WTC11 (cell line): ENCODE results near the gene AARSD1. TPM values are rescaled to one million over a fixed set of nuclear protein-coding genes. Genes with fewer than 3 reads are reported as not detected.

Experiments used
- ARID4B ChIP-seq: sonication (generic); formaldehyde crosslinking; IDR thresholded peaks from 2 replicates; pipeline ENCODE4 v1.8.0; 2023; ENCODE audit warnings: missing genetic modification reagents, mild to moderate bottlenecking, borderline replicate concordance
- CBFB ChIP-seq: sonication (generic); formaldehyde crosslinking; IDR thresholded peaks from 2 replicates; pipeline ENCODE4 v1.8.1; 2022; ENCODE audit warnings: mild to moderate bottlenecking, low read depth, missing genetic modification reagents
- E2F5 ChIP-seq: sonication (generic); formaldehyde crosslinking; IDR thresholded peaks from 2 replicates; pipeline ENCODE4 v1.8.1; 2022; ENCODE audit warnings: mild to moderate bottlenecking, moderate library complexity, missing genetic modification reagents
- FOXP1 ChIP-seq: sonication (generic); formaldehyde crosslinking; IDR thresholded peaks from 2 replicates; pipeline ENCODE4 v1.8.0; 2022; ENCODE audit warnings: missing genetic modification reagents, mild to moderate bottlenecking, moderate library complexity, borderline replicate concordance
- FOXP4 ChIP-seq: sonication (generic); formaldehyde crosslinking; IDR thresholded peaks from 2 replicates; pipeline ENCODE4 v1.8.0; 2022; ENCODE audit warnings: mild to moderate bottlenecking, missing genetic modification reagents
- GABPB1 ChIP-seq: sonication (generic); formaldehyde crosslinking; IDR thresholded peaks from 2 replicates; pipeline ENCODE4 v1.8.1; 2023; ENCODE audit warnings: mild to moderate bottlenecking, missing genetic modification reagents
- JUN ChIP-seq: sonication (generic); formaldehyde crosslinking; IDR thresholded peaks from 2 replicates; pipeline ENCODE4 v1.8.0; 2023; ENCODE audit warnings: mild to moderate bottlenecking, missing genetic modification reagents
- NFATC4 ChIP-seq: fragments of 250-450 bp; sonication (Bioruptor Pico); IDR thresholded peaks from 2 replicates; pipeline ENCODE4 v1.9.0; 2021; ENCODE audit warnings: mild to moderate bottlenecking
- NR1H2 ChIP-seq: sonication (generic); formaldehyde crosslinking; IDR thresholded peaks from 2 replicates; pipeline ENCODE4 v1.9.0; 2021; ENCODE audit warnings: mild to moderate bottlenecking, moderate library complexity, missing genetic modification reagents
- NR2C2 ChIP-seq: sonication (generic); formaldehyde crosslinking; IDR thresholded peaks from 2 replicates; pipeline ENCODE4 v1.8.0; 2022; ENCODE audit warnings: mild to moderate bottlenecking, missing genetic modification reagents
- OVOL2 ChIP-seq: fragments of 250-450 bp; sonication (Bioruptor Pico); IDR thresholded peaks from 2 replicates; pipeline ENCODE4 v1.9.0; 2021; ENCODE audit warnings: mild to moderate bottlenecking, borderline replicate concordance
- RELA ChIP-seq: sonication (generic); formaldehyde crosslinking; IDR thresholded peaks from 2 replicates; pipeline ENCODE4 v1.8.1; 2022; ENCODE audit warnings: missing genetic modification reagents, mild to moderate bottlenecking, borderline replicate concordance
- RORB ChIP-seq: fragments of 250-450 bp; sonication (Bioruptor Pico); IDR thresholded peaks from 2 replicates; pipeline ENCODE4 v1.9.0; 2021; ENCODE audit warnings: mild to moderate bottlenecking
- SMAD4 ChIP-seq: sonication (generic); formaldehyde crosslinking; IDR thresholded peaks from 2 replicates; pipeline ENCODE4 v1.8.0; 2022; ENCODE audit warnings: mild to moderate bottlenecking, missing genetic modification reagents
- USF2 ChIP-seq: sonication (generic); formaldehyde crosslinking; IDR thresholded peaks from 2 replicates; pipeline ENCODE4 v1.8.1; 2023; ENCODE audit warnings: mild to moderate bottlenecking, missing genetic modification reagents, moderate library complexity
- ZNF263 ChIP-seq: sonication (generic); formaldehyde crosslinking; IDR thresholded peaks from 2 replicates; pipeline ENCODE4 v1.8.1; 2022; ENCODE audit warnings: low read depth, mild to moderate bottlenecking, moderate library complexity, missing genetic modification reagents
- ZNF423 ChIP-seq: fragments of 250-450 bp; sonication (Bioruptor Pico); IDR thresholded peaks from 2 replicates; pipeline ENCODE4 v2.1.2; 2022; ENCODE audit warnings: mild to moderate bottlenecking, moderate library complexity
- ZNF671 ChIP-seq: fragments of 250-450 bp; sonication (Bioruptor Pico); IDR thresholded peaks from 2 replicates; pipeline ENCODE4 v1.8.0; 2021; ENCODE audit warnings: mild to moderate bottlenecking
- total RNA-seq: library from RNA; stranded (reverse); gene quantifications from 3 replicates; pipeline ENCODE4 v1.2.3, GENCODE V29; 2021
- TF ChIP-seq, protein P1 (sequence below): sonication (generic); formaldehyde crosslinking; IDR thresholded peaks from 2 replicates; pipeline ENCODE4 v1.8.1; 2022; ENCODE audit warnings: missing genetic modification reagents, borderline replicate concordance
- TF ChIP-seq, protein P2 (sequence below): sonication (generic); formaldehyde crosslinking; IDR thresholded peaks from 2 replicates; pipeline ENCODE4 v1.8.0; 2022; ENCODE audit warnings: mild to moderate bottlenecking, missing genetic modification reagents
- TF ChIP-seq, protein P3 (sequence below): fragments of 250-450 bp; sonication (Bioruptor Pico); IDR thresholded peaks from 2 replicates; pipeline ENCODE4 v1.9.0; 2021; ENCODE audit warnings: mild to moderate bottlenecking
- TF ChIP-seq, protein P4 (sequence below): sonication (generic); formaldehyde crosslinking; IDR thresholded peaks from 2 replicates; pipeline ENCODE4 v1.8.1; 2022; ENCODE audit warnings: low read depth, mild to moderate bottlenecking, moderate library complexity, missing genetic modification reagents, borderline replicate concordance
- TF ChIP-seq, protein P5 (sequence below): fragments of 250-450 bp; sonication (Bioruptor Pico); IDR thresholded peaks from 2 replicates; pipeline ENCODE4 v2.1.2; 2022; ENCODE audit warnings: mild to moderate bottlenecking, moderate library complexity

AARSD1 gene
- total RNA-seq, 1 experiment from 2014 or later, result 61.5 TPM

DNA sequence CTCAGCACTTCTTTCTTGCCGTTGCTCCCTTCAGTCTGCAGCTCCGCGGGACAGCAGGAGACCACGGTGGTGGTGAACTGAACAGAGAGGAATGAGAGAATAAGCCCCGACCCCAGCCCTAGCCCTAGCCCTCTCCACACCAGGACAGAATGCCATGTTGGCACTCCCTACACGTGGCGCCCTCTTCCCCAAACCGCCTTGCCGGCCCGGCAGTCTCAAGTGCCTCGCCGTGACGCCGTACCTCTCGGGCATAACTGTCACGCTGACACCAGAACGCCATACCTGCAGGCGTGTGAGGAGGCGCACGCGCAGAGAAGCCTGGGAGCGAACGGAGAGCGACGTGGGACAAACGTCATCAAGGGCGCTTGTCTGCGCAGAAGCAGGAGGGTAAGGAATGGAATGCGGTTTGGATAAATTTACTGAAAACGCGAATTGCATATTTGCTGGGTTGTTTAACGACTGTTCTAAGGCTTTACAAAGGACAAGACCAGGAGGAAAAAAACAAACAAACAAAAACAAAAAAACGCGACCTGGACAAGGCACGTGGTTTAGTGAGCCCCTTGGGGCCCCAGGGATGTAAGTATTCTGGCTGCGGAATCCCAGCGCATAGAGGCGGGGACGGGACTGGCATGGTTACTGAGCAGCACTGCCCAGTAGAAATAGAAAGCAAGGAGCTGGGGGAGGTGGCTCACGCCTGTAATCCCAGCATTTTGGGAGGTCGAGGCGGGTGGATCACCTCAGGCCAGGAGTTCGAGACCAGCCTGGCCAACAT lies at the start of gene AARSD1 (continued):
- no peak for TF ChIP-seq ZNF423 (CRISPR knock-in tag)
- TF ChIP-seq GABPB1 (CRISPR knock-in tag), result no peak
- no peak for TF ChIP-seq RORB (CRISPR knock-in tag)
- no peak for TF ChIP-seq NR2C2 (CRISPR knock-in tag)
- no peak for TF ChIP-seq RELA (CRISPR knock-in tag)
- TF ChIP-seq, protein P1, sequence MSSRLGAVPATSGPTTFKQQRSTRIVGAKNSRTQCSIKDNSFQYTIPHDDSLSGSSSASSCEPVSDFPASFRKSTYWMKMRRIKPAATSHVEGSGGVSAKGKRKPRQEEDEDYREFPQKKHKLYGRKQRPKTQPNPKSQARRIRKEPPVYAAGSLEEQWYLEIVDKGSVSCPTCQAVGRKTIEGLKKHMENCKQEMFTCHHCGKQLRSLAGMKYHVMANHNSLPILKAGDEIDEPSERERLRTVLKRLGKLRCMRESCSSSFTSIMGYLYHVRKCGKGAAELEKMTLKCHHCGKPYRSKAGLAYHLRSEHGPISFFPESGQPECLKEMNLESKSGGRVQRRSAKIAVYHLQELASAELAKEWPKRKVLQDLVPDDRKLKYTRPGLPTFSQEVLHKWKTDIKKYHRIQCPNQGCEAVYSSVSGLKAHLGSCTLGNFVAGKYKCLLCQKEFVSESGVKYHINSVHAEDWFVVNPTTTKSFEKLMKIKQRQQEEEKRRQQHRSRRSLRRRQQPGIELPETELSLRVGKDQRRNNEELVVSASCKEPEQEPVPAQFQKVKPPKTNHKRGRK (CRISPR knock-in tag), result no peak
- TF ChIP-seq, protein P2, sequence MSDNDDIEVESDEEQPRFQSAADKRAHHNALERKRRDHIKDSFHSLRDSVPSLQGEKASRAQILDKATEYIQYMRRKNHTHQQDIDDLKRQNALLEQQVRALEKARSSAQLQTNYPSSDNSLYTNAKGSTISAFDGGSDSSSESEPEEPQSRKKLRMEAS (CRISPR knock-in tag), result peak; percentile 98
- TF ChIP-seq, protein P3, sequence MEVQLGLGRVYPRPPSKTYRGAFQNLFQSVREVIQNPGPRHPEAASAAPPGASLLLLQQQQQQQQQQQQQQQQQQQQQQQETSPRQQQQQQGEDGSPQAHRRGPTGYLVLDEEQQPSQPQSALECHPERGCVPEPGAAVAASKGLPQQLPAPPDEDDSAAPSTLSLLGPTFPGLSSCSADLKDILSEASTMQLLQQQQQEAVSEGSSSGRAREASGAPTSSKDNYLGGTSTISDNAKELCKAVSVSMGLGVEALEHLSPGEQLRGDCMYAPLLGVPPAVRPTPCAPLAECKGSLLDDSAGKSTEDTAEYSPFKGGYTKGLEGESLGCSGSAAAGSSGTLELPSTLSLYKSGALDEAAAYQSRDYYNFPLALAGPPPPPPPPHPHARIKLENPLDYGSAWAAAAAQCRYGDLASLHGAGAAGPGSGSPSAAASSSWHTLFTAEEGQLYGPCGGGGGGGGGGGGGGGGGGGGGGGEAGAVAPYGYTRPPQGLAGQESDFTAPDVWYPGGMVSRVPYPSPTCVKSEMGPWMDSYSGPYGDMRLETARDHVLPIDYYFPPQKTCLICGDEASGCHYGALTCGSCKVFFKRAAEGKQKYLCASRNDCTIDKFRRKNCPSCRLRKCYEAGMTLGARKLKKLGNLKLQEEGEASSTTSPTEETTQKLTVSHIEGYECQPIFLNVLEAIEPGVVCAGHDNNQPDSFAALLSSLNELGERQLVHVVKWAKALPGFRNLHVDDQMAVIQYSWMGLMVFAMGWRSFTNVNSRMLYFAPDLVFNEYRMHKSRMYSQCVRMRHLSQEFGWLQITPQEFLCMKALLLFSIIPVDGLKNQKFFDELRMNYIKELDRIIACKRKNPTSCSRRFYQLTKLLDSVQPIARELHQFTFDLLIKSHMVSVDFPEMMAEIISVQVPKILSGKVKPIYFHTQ (CRISPR knock-in tag), result no peak
- no peak for TF ChIP-seq OVOL2
- peak; percentile 42; the same call in 1 of the 2 replicates for TF ChIP-seq FOXP1
- peak; percentile 95 for TF ChIP-seq ARID4B (CRISPR knock-in tag)
- TF ChIP-seq, protein P4, sequence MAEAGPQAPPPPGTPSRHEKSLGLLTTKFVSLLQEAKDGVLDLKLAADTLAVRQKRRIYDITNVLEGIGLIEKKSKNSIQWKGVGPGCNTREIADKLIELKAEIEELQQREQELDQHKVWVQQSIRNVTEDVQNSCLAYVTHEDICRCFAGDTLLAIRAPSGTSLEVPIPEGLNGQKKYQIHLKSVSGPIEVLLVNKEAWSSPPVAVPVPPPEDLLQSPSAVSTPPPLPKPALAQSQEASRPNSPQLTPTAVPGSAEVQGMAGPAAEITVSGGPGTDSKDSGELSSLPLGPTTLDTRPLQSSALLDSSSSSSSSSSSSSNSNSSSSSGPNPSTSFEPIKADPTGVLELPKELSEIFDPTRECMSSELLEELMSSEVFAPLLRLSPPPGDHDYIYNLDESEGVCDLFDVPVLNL, result no peak
- TF ChIP-seq NFATC4 (CRISPR knock-in tag), result no peak
- no peak for TF ChIP-seq SMAD4 (CRISPR knock-in tag)
- no peak for TF ChIP-seq ZNF671 (CRISPR knock-in tag)
- TF ChIP-seq, protein P5, sequence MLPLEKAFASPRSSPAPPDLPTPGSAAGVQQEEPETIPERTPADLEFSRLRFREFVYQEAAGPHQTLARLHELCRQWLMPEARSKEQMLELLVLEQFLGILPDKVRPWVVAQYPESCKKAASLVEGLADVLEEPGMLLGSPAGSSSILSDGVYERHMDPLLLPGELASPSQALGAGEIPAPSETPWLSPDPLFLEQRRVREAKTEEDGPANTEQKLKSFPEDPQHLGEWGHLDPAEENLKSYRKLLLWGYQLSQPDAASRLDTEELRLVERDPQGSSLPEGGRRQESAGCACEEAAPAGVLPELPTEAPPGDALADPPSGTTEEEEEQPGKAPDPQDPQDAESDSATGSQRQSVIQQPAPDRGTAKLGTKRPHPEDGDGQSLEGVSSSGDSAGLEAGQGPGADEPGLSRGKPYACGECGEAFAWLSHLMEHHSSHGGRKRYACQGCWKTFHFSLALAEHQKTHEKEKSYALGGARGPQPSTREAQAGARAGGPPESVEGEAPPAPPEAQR (CRISPR knock-in tag), result no peak
- TF ChIP-seq E2F5 (CRISPR knock-in tag), result no peak
- TF ChIP-seq USF2 (CRISPR knock-in tag), result peak; percentile 37; the same call in 1 of the 2 replicates
- no peak for TF ChIP-seq JUN (CRISPR knock-in tag)
- TF ChIP-seq FOXP4, result no peak
- TF ChIP-seq ZNF263 (CRISPR knock-in tag), result no peak
- no peak for TF ChIP-seq CBFB (CRISPR knock-in tag)
- TF ChIP-seq NR1H2 (CRISPR knock-in tag), result peak; percentile 21; the same call in 1 of the 2 replicates
